ENCODE data around the gene A3GALT2. TPM values are rescaled to one million over a fixed set of nuclear protein-coding genes. Genes with fewer than 3 reads are reported as not detected.

Gene A3GALT2
- total RNA-seq, 1 experiment from 2014 or later: not detected

- H3K4me3 ChIP-seq: no peak overlapping the region
- H3K4me1 ChIP-seq (replicated peaks; ENCODE audit: insufficient read depth): peaks cover 20% of the 10 kb centered on the region
- no TSS peak for BruUV-seq (replicated peaks)
- no peaks in the 10 kb centered on the region for H4K20me1 ChIP-seq (ENCODE audit: insufficient read depth)
- no peaks in the 10 kb centered on the region for H3K79me2 ChIP-seq (ENCODE audit: low read depth)
- H3F3A ChIP-seq (ENCODE audit: insufficient read depth, low read depth): peaks cover 16% of the 10 kb centered on the region
- H3K9me2 ChIP-seq (ENCODE audit: insufficient read depth): no peaks in the 10 kb centered on the region
- H3K9me3 ChIP-seq (ENCODE audit: insufficient read depth, low read depth): no peaks in the 10 kb centered on the region
- POLR2A ChIA-PET (ENCODE audit: unreplicated experiment): interaction anchor here (0.6 kb wide), 1 partner anchor 190 kb away, joined by 6 read pairs; no protein-coding TSS in a partner anchor
- no peak for DNase-seq
- no peak overlapping the region for H2AFZ ChIP-seq
- no peak overlapping the region for H3K27ac ChIP-seq
- CTCF ChIA-PET: no interaction called here
- H3K27me3 ChIP-seq (ENCODE audit: insufficient read depth, low read depth): no peaks in the 10 kb centered on the region
- H3K4me2 ChIP-seq: no peak overlapping the region
- TF ChIP-seq EZH2 (IDR thresholded peaks at IDR 0.05; ENCODE audit: low read depth) (no peak), CTCF (conservative IDR thresholded peaks at IDR 0.05) (no peak)
- H3K36me3 ChIP-seq (ENCODE audit: low read depth): 0 out of 2 replicates have a peak, but pooled peaks cover 5% of the 10 kb centered on the region
- intact Hi-C loops (cut with micrococcal nuclease; ENCODE audit: unreplicated experiment): no loop called here
Measured at GRCh38 chr1:33363470-33363861, 42.6 kb upstream of the A3GALT2 start.

DNA sequence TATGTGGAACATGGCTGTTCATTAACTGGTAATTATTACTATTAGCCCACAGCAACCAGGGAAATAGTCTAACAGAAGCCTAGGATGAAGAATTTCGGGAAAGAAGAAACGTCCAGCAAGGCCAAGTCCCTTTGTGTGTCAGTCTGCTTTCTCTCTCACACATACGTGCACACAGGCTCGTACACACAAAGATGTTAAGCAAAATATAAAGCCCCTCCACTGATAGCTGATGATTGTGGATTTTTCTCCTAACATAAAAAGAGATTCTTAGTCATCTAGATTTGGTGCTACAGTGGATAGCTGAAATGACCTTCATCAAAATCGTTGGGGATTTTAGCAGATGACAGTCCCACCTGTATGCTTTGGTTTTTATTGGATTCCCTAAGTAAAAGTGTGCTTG is 42.1 kb upstream of the A3GALT2 start:
- POLR2A ChIA-PET (ENCODE audit: unreplicated experiment): interaction anchor here (0.6 kb wide), 1 partner anchor 68 kb away, joined by 4 read pairs; no protein-coding TSS in a partner anchor
- TF ChIP-seq CTCF (conservative IDR thresholded peaks at IDR 0.05): no peak
- no peak for TF ChIP-seq EZH2 (IDR thresholded peaks at IDR 0.05; ENCODE audit: low read depth)
- Histone ChIP-seq H3K4me3 (no peak overlapping the region), H3K79me2 (ENCODE audit: low read depth) (no peaks in the 10 kb centered on the region), H3K27me3 (ENCODE audit: insufficient read depth, low read depth) (no peaks in the 10 kb centered on the region), H3K4me2 (no peak overlapping the region), H3K9me2 (ENCODE audit: insufficient read depth) (no peaks in the 10 kb centered on the region), H3K9me3 (ENCODE audit: insufficient read depth, low read depth) (no peaks in the 10 kb centered on the region), H4K20me1 (ENCODE audit: insufficient read depth) (no peaks in the 10 kb centered on the region), H3K4me1 (replicated peaks; ENCODE audit: insufficient read depth) (peaks cover 20% of the 10 kb centered on the region), H3F3A (ENCODE audit: insufficient read depth, low read depth) (peaks cover 16% of the 10 kb centered on the region), H3K36me3 (ENCODE audit: low read depth) (0 out of 2 replicates have a peak, but pooled peaks cover 5% of the 10 kb centered on the region), H2AFZ (no peak overlapping the region), H3K27ac (no peak overlapping the region)
- CTCF ChIA-PET: no interaction called here
- BruUV-seq (replicated peaks): no TSS peak
- intact Hi-C loops (cut with micrococcal nuclease; ENCODE audit: unreplicated experiment): no loop called here
- no peak for DNase-seq

DNA sequence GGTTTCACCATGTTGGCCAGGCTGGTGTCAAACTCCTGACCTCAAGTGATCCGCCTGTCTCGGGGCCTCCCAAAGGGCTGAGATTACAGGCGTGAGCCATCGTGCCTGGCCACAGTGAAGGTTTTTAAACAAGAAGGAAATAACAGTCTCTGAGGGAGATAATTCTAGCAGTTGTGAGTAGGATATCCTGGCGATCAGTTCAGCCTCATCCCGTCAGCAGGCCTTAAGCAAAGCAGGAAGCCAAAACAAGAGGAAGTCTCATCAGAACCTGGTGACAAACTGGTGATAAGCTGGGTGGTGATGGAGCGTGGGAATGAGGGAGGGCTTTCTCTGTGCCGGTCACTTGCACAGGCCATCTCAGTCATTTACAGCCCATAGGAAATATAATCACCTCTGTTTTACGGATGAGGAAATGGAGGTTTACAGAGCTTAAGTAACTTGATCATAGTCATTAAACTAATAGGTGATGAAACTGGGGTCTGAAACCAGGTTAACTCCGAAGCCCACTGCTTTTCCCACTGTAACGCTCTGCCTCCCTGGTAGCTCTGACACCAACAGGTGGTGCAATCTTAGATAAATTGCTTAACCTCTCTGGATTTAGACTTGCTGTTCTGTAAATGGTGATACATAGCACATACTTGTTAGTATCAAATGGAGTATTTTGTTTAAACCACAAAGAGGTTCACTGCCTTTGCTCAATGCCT is 40.8 kb upstream of the A3GALT2 start:
- ChIA-PET POLR2A (ENCODE audit: unreplicated experiment) (no interaction called here), CTCF (no interaction called here)
- H3K4me1 ChIP-seq (replicated peaks; ENCODE audit: insufficient read depth): peaks cover 20% of the 10 kb centered on the region
- H3K4me2 ChIP-seq: no peak overlapping the region
- TF ChIP-seq EZH2 (IDR thresholded peaks at IDR 0.05; ENCODE audit: low read depth): no peak
- no peak for TF ChIP-seq CTCF (conservative IDR thresholded peaks at IDR 0.05)
- H4K20me1 ChIP-seq (ENCODE audit: insufficient read depth): no peaks in the 10 kb centered on the region
- 0 out of 2 replicates have a peak, but pooled peaks cover 5% of the 10 kb centered on the region for H3K36me3 ChIP-seq (ENCODE audit: low read depth)
- H3K4me3 ChIP-seq: no peak overlapping the region
- peaks cover 16% of the 10 kb centered on the region for H3F3A ChIP-seq (ENCODE audit: insufficient read depth, low read depth)
- no peaks in the 10 kb centered on the region for H3K79me2 ChIP-seq (ENCODE audit: low read depth)
- H3K27ac ChIP-seq: no peak overlapping the region
- H3K9me2 ChIP-seq (ENCODE audit: insufficient read depth): no peaks in the 10 kb centered on the region
- no peaks in the 10 kb centered on the region for H3K27me3 ChIP-seq (ENCODE audit: insufficient read depth, low read depth)
- intact Hi-C loops (cut with micrococcal nuclease; ENCODE audit: unreplicated experiment): no loop called here
- BruUV-seq (replicated peaks): no TSS peak
- no peak overlapping the region for H2AFZ ChIP-seq
- DNase-seq: no peak
- H3K9me3 ChIP-seq (ENCODE audit: insufficient read depth, low read depth): no peaks in the 10 kb centered on the region

Measured in PC-9 (cell line).